ENCODE measurements around the gene ARHGEF38. TPM values are rescaled to one million over a fixed set of nuclear protein-coding genes. Genes with fewer than 3 reads are reported as not detected.

ARHGEF38 gene
- polyA plus RNA-seq, 1 donor from 2014 or later = not detected

- Mint-ChIP-seq H3K4me1 (no peaks in the 10 kb centered on the region), H3K36me3 (no peaks in the 10 kb centered on the region), H3K27me3 (peaks cover 1% of the 10 kb centered on the region), H3K9me3 (peaks cover 0 to 2% (median 0%) of the 10 kb centered on the region in 3 donors), H3K27ac (no peak overlapping the region), H3K4me3 (no peak overlapping the region)
Measured at GRCh38 chr4:105544520-105545286, 7.7 kb upstream of the ARHGEF38 start.

- Mint-ChIP-seq H3K36me3 (no peaks in the 10 kb centered on the region), H3K27me3 (peaks cover 1% of the 10 kb centered on the region), H3K9me3 (no peaks in the 10 kb centered on the region), H3K4me1 (no peaks in the 10 kb centered on the region), H3K4me3 (no peak overlapping the region), H3K27ac (no peak overlapping the region)
Measured at GRCh38 chr4:105546086-105546485, 6.3 kb upstream of the ARHGEF38 start.

DNA sequence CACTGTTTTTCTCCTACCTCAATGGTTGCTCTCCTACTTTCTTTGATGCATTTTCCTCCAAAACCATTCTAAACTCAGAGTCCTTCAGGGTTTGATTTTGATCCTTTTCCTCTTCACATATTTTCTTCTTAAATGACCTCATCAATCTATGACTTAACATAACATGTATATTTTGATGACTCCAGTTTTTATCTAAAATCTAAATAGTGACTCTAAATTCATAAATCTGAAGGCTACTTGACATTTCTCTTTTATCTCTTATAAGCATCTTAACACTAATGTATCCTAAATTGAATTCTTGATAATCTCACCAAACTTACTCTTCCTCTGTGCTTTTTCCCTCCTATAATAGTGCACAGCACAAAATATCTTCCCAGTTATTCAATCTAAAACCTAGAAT lies 4.7 kb upstream of the ARHGEF38 start:
- Mint-ChIP-seq H3K9me3 (no peaks in the 10 kb centered on the region), H3K27me3 (peaks cover 1% of the 10 kb centered on the region), H3K4me3 (no peak overlapping the region), H3K27ac (no peak overlapping the region), H3K36me3 (no peaks in the 10 kb centered on the region), H3K4me1 (peaks cover 0 to 6% (median 0%) of the 10 kb centered on the region in 3 donors)

- Mint-ChIP-seq H3K27ac (no peak overlapping the region), H3K9me3 (no peaks in the 10 kb centered on the region), H3K4me3 (no peak overlapping the region), H3K4me1 (peaks cover 0 to 6% (median 0%) of the 10 kb centered on the region in 3 donors), H3K36me3 (no peaks in the 10 kb centered on the region), H3K27me3 (peaks cover 1% of the 10 kb centered on the region)
Measured at GRCh38 chr4:105548483-105548882, 3.9 kb upstream of the ARHGEF38 start.

DNA sequence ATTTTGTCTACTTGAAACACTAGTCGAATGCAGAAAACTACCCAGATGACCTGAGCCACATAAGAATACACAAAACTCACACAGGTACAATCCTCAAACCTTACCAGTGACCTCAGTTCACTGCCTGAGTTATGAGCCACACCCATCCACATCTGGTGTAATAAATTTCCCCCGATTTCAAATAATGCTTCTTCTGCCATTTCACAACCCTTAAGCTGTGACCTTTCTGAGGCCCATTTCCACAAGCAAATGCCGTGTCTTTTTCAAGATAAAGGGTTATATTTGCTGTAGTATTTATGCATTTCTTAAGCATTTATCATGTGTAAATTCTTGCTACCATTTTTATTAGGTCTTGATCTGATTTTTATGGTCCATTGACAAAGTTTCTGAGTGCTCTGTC lies 1.8 kb upstream of the ARHGEF38 start:
- Mint-ChIP-seq H3K9me3 (peaks cover 0 to under 1% (median 0%) of the 10 kb centered on the region in 3 donors), H3K36me3 (no peaks in the 10 kb centered on the region), H3K27me3 (no peaks in the 10 kb centered on the region), H3K27ac (no peak overlapping the region), H3K4me1 (peaks cover 0 to 6% (median 0%) of the 10 kb centered on the region in 3 donors), H3K4me3 (no peak overlapping the region)

DNA sequence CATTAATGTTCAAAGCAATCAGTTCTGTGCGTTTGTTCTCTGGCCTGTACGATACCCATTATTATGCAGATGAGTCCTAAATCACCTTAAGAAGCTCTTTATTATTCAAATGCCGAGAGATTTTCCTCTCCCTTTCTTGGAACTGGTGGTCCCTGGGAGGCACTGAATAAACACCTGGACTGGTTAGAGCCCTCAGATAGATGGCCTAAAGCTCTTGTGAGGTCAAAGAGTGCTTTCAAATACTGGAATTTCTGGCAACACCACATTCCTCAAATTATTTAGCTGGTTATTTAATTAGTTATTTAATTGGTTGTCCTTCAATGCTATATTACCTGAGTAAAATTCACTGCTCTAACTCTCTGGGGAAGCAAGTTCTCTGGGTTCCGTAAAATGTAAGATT lies 3.0 kb downstream of the ARHGEF38 start:
- Mint-ChIP-seq H3K36me3 (no peaks in the 10 kb centered on the region), H3K9me3 (peaks cover 0 to 2% (median 0%) of the 10 kb centered on the region in 3 donors), H3K4me1 (peaks cover 0 to 6% (median 0%) of the 10 kb centered on the region in 3 donors), H3K27ac (no peak overlapping the region), H3K4me3 (no peak overlapping the region), H3K27me3 (no peaks in the 10 kb centered on the region)

GRCh38 chr4:105556206-105556605 lies 3.8 kb downstream of the ARHGEF38 start:
- Mint-ChIP-seq H3K36me3 (no peaks in the 10 kb centered on the region), H3K9me3 (peaks cover 0 to 2% (median 0%) of the 10 kb centered on the region in 3 donors), H3K27me3 (no peaks in the 10 kb centered on the region), H3K4me3 (no peak overlapping the region), H3K27ac (no peak overlapping the region), H3K4me1 (peaks cover 0 to 6% (median 0%) of the 10 kb centered on the region in 3 donors)

GRCh38 chr4:105558277-105558676 lies 5.9 kb downstream of the ARHGEF38 start:
- Mint-ChIP-seq H3K27me3 (peaks cover 2% of the 10 kb centered on the region), H3K27ac (no peak overlapping the region), H3K4me3 (no peak overlapping the region), H3K36me3 (no peaks in the 10 kb centered on the region), H3K4me1 (no peaks in the 10 kb centered on the region), H3K9me3 (peaks cover 0 to 2% (median 0%) of the 10 kb centered on the region in 3 donors)

DNA sequence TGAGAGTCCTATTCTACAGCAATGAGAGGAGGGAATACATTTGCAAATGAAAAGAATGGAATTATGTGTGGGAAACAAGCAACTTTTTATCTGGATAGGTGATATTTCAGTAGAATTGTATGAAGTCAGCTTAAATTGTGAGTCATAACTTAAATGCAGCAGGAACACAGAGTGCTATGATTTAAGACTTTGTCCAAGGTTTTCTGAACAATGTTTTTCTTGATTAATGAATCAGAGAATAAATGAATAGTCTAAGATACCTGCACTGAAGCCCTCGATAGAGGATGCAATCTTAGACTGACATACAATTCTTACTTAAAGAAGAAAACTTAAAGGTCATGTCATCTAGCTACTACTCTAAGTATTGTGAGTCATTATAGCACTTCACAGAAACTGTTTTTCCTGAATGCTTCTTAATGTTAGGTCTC lies 8.0 kb downstream of the ARHGEF38 start:
- Mint-ChIP-seq H3K4me1 (no peaks in the 10 kb centered on the region), H3K27ac (no peak overlapping the region), H3K4me3 (no peak overlapping the region), H3K27me3 (peaks cover 2% of the 10 kb centered on the region), H3K36me3 (no peaks in the 10 kb centered on the region), H3K9me3 (peaks cover 0 to 2% (median 0%) of the 10 kb centered on the region in 3 donors)

DNA sequence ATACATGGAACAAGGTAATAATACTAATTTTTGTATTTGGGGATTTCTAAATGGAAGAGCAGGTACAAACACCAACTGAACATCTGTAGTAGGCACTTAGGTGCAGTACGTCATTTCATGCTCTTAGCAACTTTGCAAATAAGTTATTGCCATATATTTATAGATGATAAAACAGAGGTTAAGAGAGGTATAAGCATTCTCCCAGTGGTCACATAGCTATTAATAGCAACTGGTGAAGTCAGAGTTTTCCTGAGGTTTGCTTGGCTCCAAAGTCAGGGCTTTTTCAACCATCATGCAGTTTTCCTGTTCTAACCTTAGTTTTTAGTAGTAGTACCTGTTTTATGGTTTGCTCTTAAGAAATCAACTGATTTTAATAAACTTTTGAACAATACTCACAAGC lies 10.9 kb downstream of the ARHGEF38 start:
- Mint-ChIP-seq H3K27ac (no peak overlapping the region), H3K27me3 (peaks cover 2% of the 10 kb centered on the region), H3K4me1 (no peaks in the 10 kb centered on the region), H3K9me3 (peaks cover 0 to 2% (median 0%) of the 10 kb centered on the region in 3 donors), H3K4me3 (no peak overlapping the region), H3K36me3 (no peaks in the 10 kb centered on the region)

DNA sequence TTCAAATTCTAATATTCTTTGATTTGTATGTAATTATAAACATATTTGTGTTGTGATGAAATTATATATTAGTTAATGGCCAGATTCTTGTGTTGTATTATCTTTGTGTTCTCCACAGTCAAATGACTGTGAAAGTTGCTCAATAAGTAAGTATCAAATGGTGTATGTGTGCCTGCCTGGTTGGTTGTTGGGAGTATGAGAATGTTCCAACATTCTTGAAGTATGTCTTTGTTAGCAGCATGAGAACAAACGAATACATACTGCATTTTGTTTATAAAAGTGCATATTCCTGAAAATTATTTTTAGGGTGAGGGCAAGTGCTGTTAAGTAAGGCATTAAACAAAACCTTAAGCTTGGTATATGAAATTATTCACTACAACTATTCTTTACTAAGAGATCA lies 16.2 kb downstream of the ARHGEF38 start:
- H3K27ac Mint-ChIP-seq = no peak overlapping the region
- no peaks in the 10 kb centered on the region for H3K36me3 Mint-ChIP-seq
- peaks cover 5% of the 10 kb centered on the region for H3K27me3 Mint-ChIP-seq
- H3K9me3 Mint-ChIP-seq = peaks cover 0 to 4% (median 2%) of the 10 kb centered on the region in 3 donors
- no peak overlapping the region for H3K4me3 Mint-ChIP-seq
- no peaks in the 10 kb centered on the region for H3K4me1 Mint-ChIP-seq

DNA sequence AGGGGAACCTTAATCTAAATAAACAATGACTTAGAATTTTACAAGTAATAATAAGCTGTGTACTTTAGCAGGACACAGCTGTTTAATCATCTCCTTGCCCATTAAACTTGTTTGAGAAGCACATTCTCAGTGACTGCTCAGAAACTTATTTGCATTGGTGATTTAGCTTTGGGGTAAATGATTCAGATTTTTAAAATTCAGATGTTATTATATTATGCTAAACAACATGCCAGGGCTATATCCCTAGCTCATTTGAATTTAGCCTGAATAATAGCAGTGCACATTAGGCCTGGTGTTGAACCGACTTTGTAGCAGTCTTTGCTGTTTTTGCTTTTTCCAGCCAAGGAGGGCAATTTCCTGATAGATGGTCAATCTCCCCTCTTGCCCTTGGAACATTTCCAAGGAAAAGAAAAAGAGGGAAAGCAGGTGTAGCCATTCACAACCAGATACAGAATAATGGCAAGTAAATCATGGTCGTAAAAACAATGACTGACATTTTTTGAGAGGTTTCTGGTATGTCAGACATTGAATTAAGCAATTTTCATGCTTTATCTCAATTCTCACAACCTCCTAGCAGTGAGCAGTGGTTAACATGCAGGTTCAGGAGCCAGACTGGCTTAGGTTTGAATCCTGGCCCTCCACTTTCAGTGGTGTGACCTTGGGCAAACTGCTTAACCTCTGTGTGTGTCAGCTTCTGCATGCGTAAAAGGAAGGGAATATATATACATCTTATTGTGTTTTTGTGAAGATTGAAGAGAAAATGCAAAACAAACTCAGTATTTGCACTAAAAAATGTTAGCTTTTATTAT lies 16.8 kb downstream of the ARHGEF38 start:
- peaks cover 5% of the 10 kb centered on the region for H3K27me3 Mint-ChIP-seq
- no peak overlapping the region for H3K4me3 Mint-ChIP-seq
- no peaks in the 10 kb centered on the region for H3K36me3 Mint-ChIP-seq
- no peaks in the 10 kb centered on the region for H3K4me1 Mint-ChIP-seq
- H3K9me3 Mint-ChIP-seq = peaks cover 0 to 4% (median 2%) of the 10 kb centered on the region in 3 donors
- no peak overlapping the region for H3K27ac Mint-ChIP-seq

DNA sequence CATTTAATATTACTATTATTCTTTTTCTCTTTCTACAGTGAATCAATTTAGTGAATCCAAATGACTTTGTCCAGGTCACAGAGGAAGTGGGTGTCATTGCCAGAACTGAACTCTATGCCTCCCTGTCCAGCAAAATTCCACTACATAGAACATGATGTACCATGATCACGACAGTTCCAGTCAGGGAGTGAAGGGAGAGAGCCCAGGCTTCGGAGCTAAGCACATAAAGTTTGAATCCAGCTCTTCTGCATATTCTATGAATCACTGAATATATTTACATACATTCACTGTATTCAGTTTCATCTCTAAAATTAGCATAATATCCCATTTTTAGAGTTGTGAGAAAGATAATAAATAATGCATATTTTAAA lies 17.4 kb downstream of the ARHGEF38 start:
- H3K4me1 Mint-ChIP-seq = no peaks in the 10 kb centered on the region
- H3K27me3 Mint-ChIP-seq = peaks cover 5% of the 10 kb centered on the region
- peaks cover 0 to 4% (median 2%) of the 10 kb centered on the region in 3 donors for H3K9me3 Mint-ChIP-seq
- H3K4me3 Mint-ChIP-seq = no peak overlapping the region
- H3K36me3 Mint-ChIP-seq = no peaks in the 10 kb centered on the region
- H3K27ac Mint-ChIP-seq = no peak overlapping the region

- H3K4me1 Mint-ChIP-seq = no peaks in the 10 kb centered on the region
- H3K27ac Mint-ChIP-seq = no peak overlapping the region
Measured at GRCh38 chr4:105572296-105572695, 19.9 kb downstream of the ARHGEF38 start.

GRCh38 chr4:105586638-105587328 lies 34.4 kb downstream of the ARHGEF38 start:
- no peaks in the 10 kb centered on the region for H3K9me3 Mint-ChIP-seq
- H3K36me3 Mint-ChIP-seq = no peaks in the 10 kb centered on the region
- H3K4me3 Mint-ChIP-seq = no peak overlapping the region
- H3K27ac Mint-ChIP-seq = no peak overlapping the region
- H3K4me1 Mint-ChIP-seq = no peaks in the 10 kb centered on the region
- no peaks in the 10 kb centered on the region for H3K27me3 Mint-ChIP-seq

More at GRCh38 chr4:105572296-105572695, 19.9 kb downstream of the ARHGEF38 start:
- H3K9me3 Mint-ChIP-seq = peaks cover 0 to 4% (median 2%) of the 10 kb centered on the region in 3 donors
- no peaks in the 10 kb centered on the region for H3K36me3 Mint-ChIP-seq
- no peak overlapping the region for H3K4me3 Mint-ChIP-seq
- H3K27me3 Mint-ChIP-seq = peaks cover 5% of the 10 kb centered on the region

Data from IgD-negative memory B cell (primary cell).